ENCODE results near the gene RAB25. TPM values are rescaled to one million over a fixed set of nuclear protein-coding genes. Genes with fewer than 3 reads are reported as not detected.
"Not testable (repeated sequence)": the region's sequence is repeated elsewhere in the genome, so short reads cannot be mapped to it uniquely, and the experiment has no call there.

RAB25 gene
- total RNA-seq, 4 donors from 2014 or later: 65.9 to 88.0 (median 74.1) TPM

DNA sequence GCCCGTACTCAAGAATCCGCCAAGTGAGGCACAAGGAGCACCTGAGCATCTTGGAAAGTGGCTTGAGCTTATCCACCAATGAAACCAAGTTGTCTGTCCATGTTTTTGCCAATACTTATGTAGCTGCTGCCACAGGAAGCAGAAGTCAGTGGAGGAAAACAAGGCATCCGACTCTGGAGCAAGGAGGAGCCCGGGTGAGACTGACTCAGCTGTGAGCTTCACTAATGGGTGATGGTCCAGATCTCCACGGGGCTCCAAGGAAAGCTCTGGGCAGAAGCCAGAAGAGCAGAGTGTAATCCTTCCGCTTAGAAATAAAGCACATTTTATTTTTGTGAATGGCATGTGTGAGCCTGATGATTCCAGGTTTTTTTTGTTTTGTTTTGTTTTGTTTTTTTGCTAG lies 27.9 kb upstream of the RAB25 start:
- Histone ChIP-seq H3K4me3 (replicated peaks in 1 of 3) (no peak overlapping the region), H3K36me3 (no peaks in the 10 kb centered on the region), H3K9me3 (no peaks in the 10 kb centered on the region), H3K27me3 (no peaks in the 10 kb centered on the region), H3K27ac (no peak overlapping the region), H3K4me1 (no peaks in the 10 kb centered on the region)
- intact Hi-C loops (cut with DNase I): no loop called here
- TF ChIP-seq POLR2A (IDR thresholded peaks at IDR 0.05): no peak
- TF ChIP-seq, protein P1, sequence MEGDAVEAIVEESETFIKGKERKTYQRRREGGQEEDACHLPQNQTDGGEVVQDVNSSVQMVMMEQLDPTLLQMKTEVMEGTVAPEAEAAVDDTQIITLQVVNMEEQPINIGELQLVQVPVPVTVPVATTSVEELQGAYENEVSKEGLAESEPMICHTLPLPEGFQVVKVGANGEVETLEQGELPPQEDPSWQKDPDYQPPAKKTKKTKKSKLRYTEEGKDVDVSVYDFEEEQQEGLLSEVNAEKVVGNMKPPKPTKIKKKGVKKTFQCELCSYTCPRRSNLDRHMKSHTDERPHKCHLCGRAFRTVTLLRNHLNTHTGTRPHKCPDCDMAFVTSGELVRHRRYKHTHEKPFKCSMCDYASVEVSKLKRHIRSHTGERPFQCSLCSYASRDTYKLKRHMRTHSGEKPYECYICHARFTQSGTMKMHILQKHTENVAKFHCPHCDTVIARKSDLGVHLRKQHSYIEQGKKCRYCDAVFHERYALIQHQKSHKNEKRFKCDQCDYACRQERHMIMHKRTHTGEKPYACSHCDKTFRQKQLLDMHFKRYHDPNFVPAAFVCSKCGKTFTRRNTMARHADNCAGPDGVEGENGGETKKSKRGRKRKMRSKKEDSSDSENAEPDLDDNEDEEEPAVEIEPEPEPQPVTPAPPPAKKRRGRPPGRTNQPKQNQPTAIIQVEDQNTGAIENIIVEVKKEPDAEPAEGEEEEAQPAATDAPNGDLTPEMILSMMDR (IDR thresholded peaks at IDR 0.05): no peak
- DNase-seq: no peak
- WGBS, 2 donors: 54% methylated on average over 6 of the region's 6 CpGs

- 89 to 93% methylated on average over 4 of the region's 4 CpGs for WGBS, 2 donors
- H3K4me1 ChIP-seq; DNase-seq; H3K9me3 ChIP-seq; H3K4me3 ChIP-seq (replicated peaks in 1 of 3); H3K27ac ChIP-seq; H3K27me3 ChIP-seq; H3K36me3 ChIP-seq; intact Hi-C loops (cut with DNase I): not testable (repeated sequence)
Measured at GRCh38 chr1:156034991-156035390, 26.0 kb upstream of the RAB25 start.

DNA sequence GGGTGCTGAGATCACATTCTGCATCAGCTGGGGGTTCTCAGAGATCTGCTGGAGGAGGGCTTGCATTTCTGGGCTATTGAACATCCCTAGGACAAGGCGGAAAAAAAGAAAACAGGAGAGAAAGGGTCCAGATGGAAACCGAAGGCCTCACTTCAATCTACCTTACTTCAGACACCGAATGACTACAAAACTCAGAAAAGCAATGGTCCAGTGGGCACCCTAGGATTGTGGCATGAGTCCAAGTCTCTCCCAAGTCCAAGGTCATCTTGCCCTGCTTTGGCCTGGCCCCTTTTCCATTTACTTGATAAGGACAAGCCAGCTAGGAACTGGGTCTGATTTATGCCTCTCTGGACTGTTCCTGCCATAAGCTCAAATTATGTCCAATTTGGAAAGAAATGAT lies 18.1 kb upstream of the RAB25 start:
- H3K36me3 ChIP-seq: peaks cover 9 to 13% of the 10 kb centered on the region in 2 donors
- no peaks in the 10 kb centered on the region for H3K4me1 ChIP-seq
- no peaks in the 10 kb centered on the region for H3K9me3 ChIP-seq
- no peak overlapping the region for H3K4me3 ChIP-seq (replicated peaks in 1 of 3)
- no peak for TF ChIP-seq POLR2A (IDR thresholded peaks at IDR 0.05)
- TF ChIP-seq, protein P1 (IDR thresholded peaks at IDR 0.05): no peak
- 74 to 78% methylated on average over 3 of the region's 3 CpGs for WGBS, 2 donors
- no peak overlapping the region for H3K27ac ChIP-seq
- intact Hi-C loops (cut with DNase I): no loop called here
- peak in 1 of 2 donors; percentile 20 for DNase-seq
- H3K27me3 ChIP-seq: no peaks in the 10 kb centered on the region

GRCh38 chr1:156045076-156045475 lies 15.9 kb upstream of the RAB25 start:
- 93 to 96% methylated on average over 4 of the region's 4 CpGs for WGBS, 2 donors
- Histone ChIP-seq H3K27ac (no peak overlapping the region), H3K27me3 (no peaks in the 10 kb centered on the region), H3K4me1 (no peaks in the 10 kb centered on the region), H3K4me3 (replicated peaks in 1 of 3) (no peak overlapping the region), H3K9me3 (no peaks in the 10 kb centered on the region), H3K36me3 (peaks cover 9 to 13% of the 10 kb centered on the region in 2 donors)
- DNase-seq: no peak
- TF ChIP-seq, protein P1 (IDR thresholded peaks at IDR 0.05): no peak
- no peak for TF ChIP-seq POLR2A (IDR thresholded peaks at IDR 0.05)
- intact Hi-C loops (cut with DNase I): no loop called here

- TF ChIP-seq POLR2A (IDR thresholded peaks at IDR 0.05): no peak
- TF ChIP-seq, protein P1 (IDR thresholded peaks at IDR 0.05): no peak
- Histone ChIP-seq H3K4me1 (no peaks in the 10 kb centered on the region), H3K4me3 (replicated peaks in 1 of 3) (no peak overlapping the region), H3K9me3 (no peaks in the 10 kb centered on the region), H3K36me3 (no peaks in the 10 kb centered on the region), H3K27me3 (no peaks in the 10 kb centered on the region), H3K27ac (no peak overlapping the region)
- no peak for DNase-seq
- 67 to 89% methylated on average over 3 of the region's 3 CpGs for WGBS, 2 donors
- intact Hi-C loops (cut with DNase I): no loop called here
Measured at GRCh38 chr1:156048663-156049258, 12.2 kb upstream of the RAB25 start.

All from thyroid gland (tissue), 4 donors.